Cardiac muscle cell (in vitro differentiated cells and primary cell): ENCODE data around the gene HTATIP2. TPM values are rescaled to one million over a fixed set of nuclear protein-coding genes. Genes with fewer than 3 reads are reported as not detected.

Experiments
- DNase-seq, 2 donors: peaks; one replicate each; pipeline versions ENCODE4 v3.0.0 to v3.0.0-alpha.2; 2010 to 2017; ENCODE audit warnings: low read depth in 1 of 2, low spot score in 1 of 2
- H3K27ac ChIP-seq: fragments of 200-600 bp; sonication (generic); 2 replicates; pipeline ENCODE4 v1.5.1; 2016
- H3K27me3 ChIP-seq: fragments of 200-600 bp; sonication (generic); 2 replicates; pipeline ENCODE4 v1.6.0; 2016; ENCODE audit warnings: control low read depth
- H3K36me3 ChIP-seq: fragments of 200-600 bp; sonication (generic); 2 replicates; pipeline ENCODE4 v1.5.1; 2016; ENCODE audit warnings: control low read depth
- H3K4me1 ChIP-seq: fragments of 200-600 bp; sonication (generic); 2 replicates; pipeline ENCODE4 v1.8.1; 2017; ENCODE audit warnings: low read depth, mild to moderate bottlenecking, mixed run types
- H3K4me3 ChIP-seq: fragments of 200-600 bp; sonication (generic); 2 replicates; pipeline ENCODE4 v1.5.1; 2016; ENCODE audit warnings: mild to moderate bottlenecking
- H3K9me3 ChIP-seq: fragments of 200-600 bp; sonication (generic); 2 replicates; pipeline ENCODE4 v1.5.1; 2017; ENCODE audit warnings: low read depth, mild to moderate bottlenecking, control low read depth
- polyA plus RNA-seq: library from polyadenylated mRNA; unstranded; fragments of >200 nt; fragmentation: Nextera tagmentation; extraction: Ambion mirVana; gene quantifications from 2 replicates; pipeline ENCODE4 v1.2.1, GENCODE V29; 2016
- total RNA-seq: library from RNA; depleted of rRNA; stranded (reverse); fragments of >200 nt; gene quantifications from 2 replicates; pipeline ENCODE4 v1.2.3, GENCODE V29; 2016
- TF ChIP-seq, protein P1 (sequence below): IDR thresholded peaks from 2 replicates; pipeline ENCODE4 v1.5.1; 2012; ENCODE audit warnings: low read depth, mild to moderate bottlenecking, low read length

HTATIP2 gene
- total and polyA plus RNA-seq, 2 experiments from 2014 or later: 2.0 to 3.4 TPM

DNA sequence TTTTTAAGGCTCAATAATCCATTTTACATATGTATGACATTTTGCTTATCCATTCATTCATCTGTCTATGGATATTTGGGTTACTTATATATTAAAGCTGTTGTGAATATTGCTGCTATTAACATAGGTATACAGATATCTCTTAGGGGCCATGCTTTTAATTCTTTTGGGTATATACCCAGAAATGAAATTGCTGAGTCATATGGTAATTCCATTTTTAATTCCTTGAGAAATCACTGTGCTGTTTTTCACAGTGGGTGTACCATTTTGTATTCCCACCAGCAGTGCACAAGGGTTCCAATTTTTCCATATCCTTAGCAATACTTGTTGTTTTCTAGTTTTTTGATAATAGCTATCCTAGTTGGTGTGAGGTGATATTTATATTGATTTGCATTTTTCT is 43.0 kb downstream of the HTATIP2 start:
- Histone ChIP-seq H3K9me3 (no peaks in the 10 kb centered on the region), H3K4me3 (no peak overlapping the region), H3K27ac (no peak overlapping the region), H3K27me3 (no peaks in the 10 kb centered on the region), H3K4me1 (no peaks in the 10 kb centered on the region), H3K36me3 (peaks cover 30% of the 10 kb centered on the region)
- TF ChIP-seq, protein P1, sequence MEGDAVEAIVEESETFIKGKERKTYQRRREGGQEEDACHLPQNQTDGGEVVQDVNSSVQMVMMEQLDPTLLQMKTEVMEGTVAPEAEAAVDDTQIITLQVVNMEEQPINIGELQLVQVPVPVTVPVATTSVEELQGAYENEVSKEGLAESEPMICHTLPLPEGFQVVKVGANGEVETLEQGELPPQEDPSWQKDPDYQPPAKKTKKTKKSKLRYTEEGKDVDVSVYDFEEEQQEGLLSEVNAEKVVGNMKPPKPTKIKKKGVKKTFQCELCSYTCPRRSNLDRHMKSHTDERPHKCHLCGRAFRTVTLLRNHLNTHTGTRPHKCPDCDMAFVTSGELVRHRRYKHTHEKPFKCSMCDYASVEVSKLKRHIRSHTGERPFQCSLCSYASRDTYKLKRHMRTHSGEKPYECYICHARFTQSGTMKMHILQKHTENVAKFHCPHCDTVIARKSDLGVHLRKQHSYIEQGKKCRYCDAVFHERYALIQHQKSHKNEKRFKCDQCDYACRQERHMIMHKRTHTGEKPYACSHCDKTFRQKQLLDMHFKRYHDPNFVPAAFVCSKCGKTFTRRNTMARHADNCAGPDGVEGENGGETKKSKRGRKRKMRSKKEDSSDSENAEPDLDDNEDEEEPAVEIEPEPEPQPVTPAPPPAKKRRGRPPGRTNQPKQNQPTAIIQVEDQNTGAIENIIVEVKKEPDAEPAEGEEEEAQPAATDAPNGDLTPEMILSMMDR: no peak
- no peak for DNase-seq

DNA sequence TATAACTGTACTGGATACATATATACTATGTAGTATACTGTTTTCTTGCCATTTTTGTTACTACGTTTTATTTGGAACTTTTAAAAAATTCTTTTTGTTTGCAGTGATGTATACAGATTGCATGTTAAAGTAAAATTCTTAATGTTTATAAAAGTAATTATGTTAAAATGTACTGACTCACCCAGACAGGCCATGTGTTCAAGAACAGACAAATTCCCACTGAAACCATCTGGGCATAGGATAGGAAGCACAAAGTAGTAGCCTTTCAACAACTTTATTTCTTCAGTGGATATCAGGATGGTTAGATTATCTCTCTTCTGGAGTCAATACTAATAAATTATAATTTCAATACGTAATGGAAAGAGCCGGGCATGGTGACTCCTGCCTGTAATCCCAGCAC is 43.8 kb downstream of the HTATIP2 start:
- H3K9me3 ChIP-seq: no peaks in the 10 kb centered on the region
- no peak overlapping the region for H3K4me3 ChIP-seq
- TF ChIP-seq, protein P1: no peak
- no peak overlapping the region for H3K27ac ChIP-seq
- H3K4me1 ChIP-seq: no peaks in the 10 kb centered on the region
- no peaks in the 10 kb centered on the region for H3K27me3 ChIP-seq
- H3K36me3 ChIP-seq: peaks cover 30% of the 10 kb centered on the region
- no peak for DNase-seq

DNA sequence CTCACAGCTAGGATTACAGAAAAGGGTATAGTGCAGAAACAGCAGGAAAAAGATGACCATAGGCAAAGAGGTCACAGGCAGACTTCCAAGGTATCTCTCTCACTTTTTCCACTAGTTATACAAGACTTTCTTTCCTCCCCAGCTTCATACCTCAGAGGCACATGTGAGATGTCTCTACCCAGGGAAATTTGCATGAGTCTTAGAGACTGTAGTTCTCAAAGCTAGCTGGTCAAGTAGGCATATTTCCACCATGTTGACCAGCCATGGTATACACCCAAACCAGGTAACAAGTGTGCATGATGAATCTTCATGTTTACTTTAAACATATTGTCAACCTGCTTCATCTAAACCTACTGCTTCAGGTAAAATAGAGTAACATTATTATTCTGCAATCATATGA is 51.9 kb downstream of the HTATIP2 start:
- H3K4me3 ChIP-seq: no peak overlapping the region
- H3K4me1 ChIP-seq: peaks cover 7% of the 10 kb centered on the region
- TF ChIP-seq, protein P1: no peak
- H3K27me3 ChIP-seq: no peaks in the 10 kb centered on the region
- no peaks in the 10 kb centered on the region for H3K36me3 ChIP-seq
- no peaks in the 10 kb centered on the region for H3K9me3 ChIP-seq
- no peak for DNase-seq
- H3K27ac ChIP-seq: no peak overlapping the region

DNA sequence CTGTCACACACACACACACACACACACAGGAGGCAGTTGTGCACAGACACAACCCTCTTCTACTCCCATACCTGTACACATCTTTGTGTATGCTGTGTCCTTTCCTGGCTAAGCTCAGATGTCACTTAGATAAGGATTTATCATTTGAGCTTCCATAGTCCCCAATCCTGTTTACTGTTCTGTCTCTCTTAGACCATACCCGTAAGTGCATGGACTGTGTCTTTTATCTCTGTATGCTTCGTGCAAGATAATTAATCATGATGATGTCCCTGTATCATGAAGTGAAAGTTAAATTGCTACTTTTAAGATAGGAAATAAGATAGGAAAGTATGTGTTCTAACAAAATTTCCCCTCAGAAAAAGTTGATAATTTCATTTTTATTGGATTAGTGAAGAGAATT is 54.3 kb downstream of the HTATIP2 start:
- Histone ChIP-seq H3K27me3 (no peaks in the 10 kb centered on the region), H3K4me1 (peaks cover 7% of the 10 kb centered on the region), H3K4me3 (no peak overlapping the region), H3K36me3 (no peaks in the 10 kb centered on the region), H3K9me3 (no peaks in the 10 kb centered on the region), H3K27ac (no peak overlapping the region)
- TF ChIP-seq, protein P1: no peak
- no peak for DNase-seq

DNA sequence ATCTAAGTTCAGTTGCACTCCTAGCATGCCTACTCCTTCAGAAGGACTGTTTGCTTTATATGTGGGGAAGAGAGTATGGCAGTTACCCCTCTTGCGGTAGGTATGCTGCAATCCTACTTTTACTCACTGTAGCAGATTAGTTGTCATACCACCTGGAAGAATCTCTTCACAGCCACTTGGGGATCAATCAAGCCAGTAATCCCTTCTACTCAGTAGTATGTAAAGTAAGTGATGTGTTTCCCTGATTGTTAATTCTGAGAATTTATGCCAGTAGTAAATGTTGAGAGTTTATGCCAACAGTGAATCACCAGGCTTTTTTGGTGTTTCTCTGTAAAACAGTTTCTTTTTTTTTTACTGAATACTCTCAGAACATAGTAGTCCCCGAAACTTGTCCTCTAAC is 58.4 kb downstream of the HTATIP2 start:
- Histone ChIP-seq H3K9me3 (no peaks in the 10 kb centered on the region), H3K27me3 (no peaks in the 10 kb centered on the region), H3K36me3 (peaks cover 5% of the 10 kb centered on the region), H3K27ac (no peak overlapping the region), H3K4me3 (no peak overlapping the region), H3K4me1 (peaks cover 4% of the 10 kb centered on the region)
- TF ChIP-seq, protein P1: no peak
- no peak for DNase-seq

DNA sequence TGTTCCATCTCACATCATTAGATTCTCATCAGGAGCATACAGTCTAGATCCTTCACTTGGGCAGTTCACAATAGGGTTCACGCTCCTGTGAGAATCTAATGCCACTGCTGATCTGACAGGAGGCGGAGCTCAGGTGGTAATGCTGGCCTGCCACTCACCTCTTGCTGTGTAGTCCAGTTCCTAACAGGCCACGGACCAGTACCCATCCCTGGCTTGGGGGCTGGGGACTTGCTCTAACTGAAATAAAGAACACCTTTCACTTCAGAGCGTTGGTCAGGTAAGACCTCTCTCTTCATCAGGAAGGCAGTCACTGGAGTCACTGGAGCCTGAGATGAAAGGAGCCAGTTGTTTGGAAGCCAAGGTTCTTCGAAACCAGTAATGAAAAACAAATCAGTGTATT is 65.7 kb downstream of the HTATIP2 start:
- no peak for DNase-seq

More for the DNA sequence above, 65.7 kb downstream of the HTATIP2 start:
- no peaks in the 10 kb centered on the region for H3K4me1 ChIP-seq
- H3K4me3 ChIP-seq: no peak overlapping the region
- TF ChIP-seq, protein P1: no peak
- no peaks in the 10 kb centered on the region for H3K27me3 ChIP-seq
- peaks cover 5% of the 10 kb centered on the region for H3K36me3 ChIP-seq
- H3K9me3 ChIP-seq: no peaks in the 10 kb centered on the region
- H3K27ac ChIP-seq: no peak overlapping the region
